GM12878 (cell line): ENCODE results near the gene CYP46A1. TPM values are rescaled to one million over a fixed set of nuclear protein-coding genes. Genes with fewer than 3 reads are reported as not detected.

Source experiments
- ATAC-seq: fragments of 200-7000 bp; cut with Tn5 transposase; 3 replicates; pipeline ENCODE4 v1.9.1; 2020; ENCODE audit warnings: mild to moderate bottlenecking, moderate library complexity
- BruUV-seq: library from RNA; stranded (reverse); fragments of 400-500 nt; replicated peaks from 2 replicates; lab custom pipeline; 2021; lab: Mats Ljungman, UMichigan
- CTCF ChIA-PET: fragments of 300-600 bp; sonication (Branson Sonifier 250); formaldehyde crosslinking; extraction: SDS; loops from one replicate; lab custom pipeline; 2021; ENCODE audit warnings: inconsistent platforms; lab: Yijun Ruan, JAX
- POLR2A ChIA-PET: fragments of 350-600 bp; formaldehyde crosslinking; extraction: SDS; loops from one replicate; lab custom pipeline; 2021; ENCODE audit warnings: inconsistent platforms; lab: Charles Lee
- RAD21 ChIA-PET: fragments of 300-600 bp; sonication (Branson Sonifier 250); formaldehyde crosslinking; loops from one replicate; lab custom pipeline; 2023; ENCODE audit warnings: antibody characterized with exemption; ENCODE audit not compliant: unreplicated experiment; lab: Charles Lee
- SMC1A ChIA-PET: fragments of 300-600 bp; sonication (Branson Sonifier 250); formaldehyde crosslinking; loops from one replicate; lab custom pipeline; 2023; ENCODE audit not compliant: unreplicated experiment, uncharacterized antibody; lab: Charles Lee
- DNase-seq: peaks from one replicate; pipeline ENCODE4 v3.0.0-alpha.2; 2011; ENCODE audit warnings: low read depth, low spot score
- FAIRE-seq: peaks from 3 replicates; lab custom pipeline; 2011; peaks lifted over from hg19 to GRCh38; lab: Jason Lieb, UNC
- H2AFZ ChIP-seq: 2 replicates; pipeline ENCODE4 v1.6.0; 2011; ENCODE audit warnings: low read depth, low read length, control low read depth; ENCODE audit not compliant: control insufficient read depth
- H3K27ac ChIP-seq: 2 replicates; pipeline ENCODE4 v1.5.1; 2011; ENCODE audit warnings: control low read depth; ENCODE audit not compliant: control insufficient read depth, insufficient read depth
- H3K27me3 ChIP-seq, 2 experiments: replicated peaks in 1 of 2; 2 replicates each; pipeline versions ENCODE4 v1.6.0 to v1.6.1; 2011; ENCODE audit warnings: low read length in 1 of 2; ENCODE audit not compliant: control insufficient read depth in 2 of 2, insufficient read depth in 2 of 2
- H3K36me3 ChIP-seq, 2 experiments: 2 replicates each; pipeline ENCODE4 v1.5.1; 2011; ENCODE audit warnings: low read length in 1 of 2; ENCODE audit not compliant: control insufficient read depth in 2 of 2, insufficient read depth in 2 of 2
- H3K4me1 ChIP-seq: 2 replicates; pipeline ENCODE4 v1.6.1; 2011; ENCODE audit warnings: mild to moderate bottlenecking, low read length, moderate library complexity, mixed read lengths; ENCODE audit not compliant: control insufficient read depth, insufficient read depth
- H3K4me2 ChIP-seq: 2 replicates; pipeline ENCODE4 v1.6.0; 2011; ENCODE audit warnings: control low read depth; ENCODE audit not compliant: control insufficient read depth, insufficient read depth
- H3K4me3 ChIP-seq: fragments of 200-600 bp; sonication (generic); 2 replicates; pipeline ENCODE4 v1.5.1; 2016
- H3K79me2 ChIP-seq: 2 replicates; pipeline ENCODE4 v1.6.0; 2011; ENCODE audit warnings: low read length; ENCODE audit not compliant: control insufficient read depth, insufficient read depth
- H3K9ac ChIP-seq: 2 replicates; pipeline ENCODE4 v1.8.0; 2011; ENCODE audit warnings: low read length, control low read depth, mixed read lengths; ENCODE audit not compliant: control insufficient read depth, insufficient read depth
- H3K9me3 ChIP-seq: replicated peaks from 3 replicates; pipeline ENCODE4 v1.5.1; 2011; ENCODE audit warnings: mild to moderate bottlenecking, low read length; ENCODE audit not compliant: control insufficient read depth, insufficient read depth
- H4K20me1 ChIP-seq: 2 replicates; pipeline ENCODE4 v1.6.0; 2011; ENCODE audit not compliant: control insufficient read depth, insufficient read depth
- CHD2 ChIP-seq: IDR thresholded peaks from 2 replicates; pipeline ENCODE4 v1.6.1; 2011; ENCODE audit warnings: low read depth, low read length, improper control_type of control experiment, borderline replicate concordance
- HDAC6 ChIP-seq: fragments of 200-600 bp; sonication (generic); IDR thresholded peaks from one replicate; pipeline ENCODE4 v1.8.0; 2017; ENCODE audit warnings: antibody characterized with exemption; ENCODE audit not compliant: unreplicated experiment
- NRF1 ChIP-seq: conservative IDR thresholded peaks from 2 replicates; pipeline ENCODE4 v1.6.1; 2011; ENCODE audit warnings: mild to moderate bottlenecking, low read depth, low read length, improper control_type of control experiment
- WGBS: methylation state at CpG from one replicate; pipeline ENCODE4 v1.1.6; 2016; ENCODE audit warnings: low lambda C conversion rate; ENCODE audit not compliant: insufficient replicate concordance, insufficient coverage; ENCODE audit errors: missing lambda C conversion rate; 5-methylcytosine and 5-hydroxymethylcytosine counted together
- in situ Hi-C: fragments of 300-500 bp; cut with MboI; formaldehyde crosslinking; loops from 9 replicates; pipeline ENCODE4 v1.14.3; 2018; ENCODE audit warnings: mixed read lengths
- intact Hi-C: fragments of 100-400 bp; cut with micrococcal nuclease; formaldehyde crosslinking; loops from one replicate; pipeline ENCODE4 v1.14.2; 2022; ENCODE audit not compliant: unreplicated experiment
- polyA plus RNA-seq, 11 experiments: library from polyadenylated mRNA; depleted of rRNA in 4 of 11; unstranded in 6 of 11; stranded (reverse) in 5 of 11; fragments of >200 nt; fragmentation: Nextera tagmentation in 4 of 11; fragmentation: Illumina TruSeq in 1 of 11; extraction: Ambion mirVana in 4 of 11; extraction: Trizol in 1 of 11; gene quantifications; 1 replicate in 1 of 11; 2 replicates in 10 of 11; pipeline versions ENCODE4 v1.2.1 to v1.2.3, GENCODE V29; 2011 to 2016; ENCODE audit warnings: inconsistent platforms in 2 of 11, missing spikeins in 2 of 11, low read depth in 1 of 11
- total RNA-seq, 4 experiments: library from RNA; depleted of rRNA in 3 of 4; stranded (reverse); fragments of >200 nt in 3 of 4; fragmentation: Illumina TruSeq in 1 of 4; extraction: Trizol in 1 of 4; gene quantifications; 2 replicates each; pipeline versions ENCODE4 v1.2.1 to v1.2.3, GENCODE V29; 2013 to 2021

The CYP46A1 gene
- total and polyA plus RNA-seq, 10 of the 15 experiments (the other 5 are each of a cell fraction or from before 2014, with no cell fraction given) = 0.04 to 0.11 TPM; not detected in 8

GRCh38 chr14:99726538-99727095 is 42.5 kb downstream of the CYP46A1 start (continued):
- no peak for TF ChIP-seq NRF1
- TF ChIP-seq, all 136 proteins: peak for 0

GRCh38 chr14:99727096-99727870 is 43.2 kb downstream of the CYP46A1 start:
- Histone ChIP-seq H3K4me1 (no peaks in the 10 kb centered on the region), H3K4me2 (no peak overlapping the region), H3K27me3 (no peaks in the 10 kb centered on the region; a peak in 4 of 4 replicates), H3K4me3 (no peak overlapping the region), H3K36me3 (no peaks in the 10 kb centered on the region), H2AFZ (no peak overlapping the region), H3K27ac (no peak overlapping the region), H3K9ac (no peak overlapping the region), H3K9me3 (no peaks in the 10 kb centered on the region), H4K20me1 (no peaks in the 10 kb centered on the region), H3K79me2 (no peaks in the 10 kb centered on the region)
- WGBS = 37% methylated on average over 25 of the region's 25 CpGs
- POLR2A ChIA-PET = no interaction called here
- FAIRE-seq = no peak
- no peak for TF ChIP-seq HDAC6
- TF ChIP-seq CHD2 = no peak
- DNase-seq = no peak
- SMC1A ChIA-PET = no interaction called here
- CTCF ChIA-PET = no interaction called here
- RAD21 ChIA-PET = no interaction called here
- ATAC-seq = no peak
- in situ Hi-C loops (no loop called here), intact Hi-C loops (no loop called here)
- BruUV-seq = no TSS peak
